ENCODE results near the gene WWTR1. TPM values are rescaled to one million over a fixed set of nuclear protein-coding genes. Genes with fewer than 3 reads are reported as not detected.

WWTR1 gene
- total and polyA plus RNA-seq, 2 experiments from 2014 or later, result 25.1 to 26.2 TPM

- no peak for TF ChIP-seq REST (IDR thresholded peaks at IDR 0.05; ENCODE audit: unreplicated experiment)
- no peak for TF ChIP-seq NANOG (IDR thresholded peaks at IDR 0.05; ENCODE audit: borderline replicate concordance)
- no peak for TF ChIP-seq EZH2 (IDR thresholded peaks at IDR 0.05; ENCODE audit: low read depth, unreplicated experiment)
- TF ChIP-seq CTCF (conservative IDR thresholded peaks at IDR 0.05; ENCODE audit: low read depth in 2 of 2), result no peak
These were observed 82.4 kb downstream of the WWTR1 start (continued) for GRCh38 chr3:149575213-149575960.

GRCh38 chr3:149572796-149573414 is 84.9 kb downstream of the WWTR1 start:
- H3K36me3 Mint-ChIP-seq (ENCODE audit: low read depth), result peaks cover 16% of the 10 kb centered on the region
- no peak overlapping the region for H3K4me2 ChIP-seq
- H3K9me3 Mint-ChIP-seq, result no peaks in the 10 kb centered on the region
- H3K4me1 ChIP-seq (ENCODE audit: insufficient read depth), result peaks cover 36% of the 10 kb centered on the region
- no peak overlapping the region for H3K4me3 Mint-ChIP-seq
- peaks cover 7% of the 10 kb centered on the region for H3K27me3 Mint-ChIP-seq (ENCODE audit: insufficient read depth, low read depth, poor library complexity)
- no peak overlapping the region for H2AFZ ChIP-seq
- no peak for ATAC-seq
- no peak overlapping the region for H3K4me3 ChIP-seq
- no peak for DNase-seq (ENCODE audit: low spot score)
- no peaks in the 10 kb centered on the region for H3K27me3 ChIP-seq (ENCODE audit: insufficient read depth)
- peaks cover 4% of the 10 kb centered on the region; the same call in 1 of the 2 replicates for H3F3A ChIP-seq (replicated peaks; ENCODE audit: low read depth)
- no peak overlapping the region for H3K27ac Mint-ChIP-seq
- H3K9me2 ChIP-seq (ENCODE audit: insufficient read depth), result no peaks in the 10 kb centered on the region
- H3K36me3 ChIP-seq (ENCODE audit: insufficient read depth), result no peaks in the 10 kb centered on the region
- no peak overlapping the region for H3K27ac ChIP-seq (ENCODE audit: low read depth)
- peaks cover 18% of the 10 kb centered on the region for H3K79me2 ChIP-seq (replicated peaks; ENCODE audit: insufficient read depth)
- H3K4me1 Mint-ChIP-seq, result peaks cover 48% of the 10 kb centered on the region
- no peaks in the 10 kb centered on the region for H4K20me1 ChIP-seq (replicated peaks; ENCODE audit: insufficient read depth)
- TF ChIP-seq ZNF462 (CRISPR knock-in tag; IDR thresholded peaks at IDR 0.05) (no peak), EZH2 (IDR thresholded peaks at IDR 0.05; ENCODE audit: low read depth, unreplicated experiment) (no peak), REST (IDR thresholded peaks at IDR 0.05; ENCODE audit: unreplicated experiment) (no peak), JUNB (IDR thresholded peaks at IDR 0.05; ENCODE audit: unreplicated experiment) (no peak), EZH2phosphoT487 (IDR thresholded peaks at IDR 0.05; ENCODE audit: unreplicated experiment) (no peak), NANOG (IDR thresholded peaks at IDR 0.05; ENCODE audit: borderline replicate concordance) (no peak)

Measured in GM23338 (cell line).